BLaER1 treated with 17β-estradiol and CSF1 and Interleukin-3, amounts not matched to agents 10 nM and 100 nM (cell line): ENCODE data around the gene METTL1.

Source experiments
- H3K27ac ChIP-seq, 11 experiments: shearing (Covaris generic); formaldehyde crosslinking; 2 replicates each; pipeline ENCODE4 v1.8.1; 2022
- H3K27me3 ChIP-seq, 11 experiments: shearing (Covaris generic); formaldehyde crosslinking; 2 replicates each; pipeline ENCODE4 v1.8.1; 2022
- H3K36me3 ChIP-seq, 11 experiments: shearing (Covaris generic); formaldehyde crosslinking; 2 replicates each; pipeline ENCODE4 v1.8.1; 2022
- H3K4me1 ChIP-seq, 10 experiments: shearing (Covaris generic); formaldehyde crosslinking; 2 replicates each; pipeline ENCODE4 v1.8.1; 2022
- H3K4me2 ChIP-seq, 11 experiments: shearing (Covaris generic); formaldehyde crosslinking; 2 replicates each; pipeline ENCODE4 v1.8.1; 2022
- H3K4me3 ChIP-seq, 10 experiments: shearing (Covaris generic); formaldehyde crosslinking; 2 replicates each; pipeline ENCODE4 v1.8.1; 2022
- H3K9ac ChIP-seq, 11 experiments: shearing (Covaris generic); formaldehyde crosslinking; 2 replicates each; pipeline ENCODE4 v1.8.1; 2022
- H3K9me3 ChIP-seq, 11 experiments: shearing (Covaris generic); formaldehyde crosslinking; replicated peaks in 1 of 11; 2 replicates each; pipeline ENCODE4 v1.8.1; 2022
- H4K20me1 ChIP-seq, 11 experiments: shearing (Covaris generic); formaldehyde crosslinking; 2 replicates each; pipeline ENCODE4 v1.8.1; 2022
- Cebpa-rat ChIP-seq, 11 experiments: shearing (Covaris generic); IDR thresholded peaks; 2 replicates each; pipeline ENCODE4 v1.8.1; 2022

The METTL1 gene

DNA sequence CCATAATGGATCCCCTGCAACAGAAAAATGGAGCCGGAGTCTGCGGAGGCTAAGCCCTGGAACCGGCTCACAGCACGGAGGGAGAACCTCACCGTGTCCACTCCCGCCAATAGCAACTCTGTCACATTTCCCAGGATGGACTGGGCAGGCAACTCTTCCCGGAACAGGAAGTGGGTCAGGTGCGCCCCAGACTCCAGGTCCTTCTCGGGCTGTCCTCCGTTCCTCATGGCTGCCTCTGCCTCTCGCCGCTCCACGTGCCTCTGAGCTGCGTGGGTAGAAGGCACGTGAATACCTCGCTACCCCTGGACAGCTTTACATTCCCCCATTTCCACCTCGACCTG lies 7.3 kb downstream of the METTL1 start:
- peak overlapping the region; percentile 27 to 77 (median 61); a peak in 20 of 22 replicates for H3K4me2 ChIP-seq
- H3K4me1 ChIP-seq, result peaks cover 9 to 36% (median 29%) of the 10 kb centered on the region in 10 experiments
- peaks cover 16 to 38% (median 27%) of the 10 kb centered on the region in 11 experiments for H3K36me3 ChIP-seq
- H3K27ac ChIP-seq, result no peak overlapping the region
- H3K4me3 ChIP-seq, result peak overlapping the region in 8 of 10 experiments; percentile 16 to 53 (median 34); a peak in 11 of 20 replicates
- peaks cover 0 to 7% (median 0%) of the 10 kb centered on the region in 11 experiments; a peak in 2 of 22 replicates for H3K9me3 ChIP-seq
- no peak for TF ChIP-seq Cebpa-rat (IDR thresholded peaks at IDR 0.05)
- no peak overlapping the region for H3K9ac ChIP-seq
- peaks cover 3 to 93% (median 43%) of the 10 kb centered on the region in 11 experiments; a peak in 20 of 22 replicates for H4K20me1 ChIP-seq
- H3K27me3 ChIP-seq, result peaks cover 66 to 88% (median 79%) of the 10 kb centered on the region in 11 experiments

DNA sequence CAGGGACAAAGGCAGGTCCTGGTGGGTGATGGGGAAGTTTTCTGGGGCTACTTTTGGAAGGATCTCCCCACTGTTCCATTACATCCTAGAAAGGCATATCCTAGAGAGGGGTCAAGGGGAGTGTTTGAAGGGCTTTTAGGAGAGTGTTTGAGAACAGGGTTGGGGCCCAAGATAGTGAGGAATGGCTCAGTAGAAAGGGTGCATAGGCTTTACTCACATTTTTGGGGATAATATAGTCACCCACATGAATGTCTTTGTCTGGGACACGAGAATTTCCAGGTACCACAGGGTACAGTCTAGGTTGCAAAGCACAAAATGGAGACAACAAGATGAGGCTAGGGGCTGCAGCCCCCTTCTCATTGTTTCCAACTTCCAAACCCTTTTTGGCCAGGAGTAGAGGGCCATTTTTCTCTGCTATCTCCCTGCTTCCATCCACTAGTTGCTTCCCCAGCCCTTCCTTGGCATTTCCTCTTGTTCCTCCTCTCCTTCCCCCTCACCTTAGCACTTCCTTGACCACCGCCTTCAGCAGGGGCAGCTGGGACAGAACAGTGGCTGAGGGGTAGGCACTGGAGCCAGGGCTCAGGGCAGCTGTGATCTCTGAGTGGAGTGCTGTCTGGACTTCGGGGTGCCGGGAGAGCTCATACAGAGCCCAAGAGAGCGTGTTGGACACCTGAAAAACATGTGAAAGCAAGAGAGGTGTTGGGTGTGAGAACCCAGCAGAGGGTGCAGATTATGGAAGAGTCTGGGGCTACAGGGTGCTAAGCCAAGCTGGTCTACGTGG lies 7.8 kb downstream of the METTL1 start:
- Histone ChIP-seq H4K20me1 (peaks cover 3 to 91% (median 43%) of the 10 kb centered on the region in 11 experiments; a peak in 20 of 22 replicates), H3K4me2 (peak overlapping the region in 1 of 11 experiments; percentile 67; a peak in 1 of 22 replicates), H3K36me3 (peaks cover 12 to 32% (median 21%) of the 10 kb centered on the region in 11 experiments), H3K9ac (no peak overlapping the region), H3K27ac (no peak overlapping the region), H3K9me3 (peaks cover 0 to 7% (median 0%) of the 10 kb centered on the region in 11 experiments; a peak in 2 of 22 replicates), H3K27me3 (peaks cover 66 to 91% (median 84%) of the 10 kb centered on the region in 11 experiments), H3K4me1 (peaks cover 9 to 33% (median 29%) of the 10 kb centered on the region in 10 experiments), H3K4me3 (no peak overlapping the region; a peak in 1 of 20 replicates)
- TF ChIP-seq Cebpa-rat (IDR thresholded peaks at IDR 0.05), result no peak

DNA sequence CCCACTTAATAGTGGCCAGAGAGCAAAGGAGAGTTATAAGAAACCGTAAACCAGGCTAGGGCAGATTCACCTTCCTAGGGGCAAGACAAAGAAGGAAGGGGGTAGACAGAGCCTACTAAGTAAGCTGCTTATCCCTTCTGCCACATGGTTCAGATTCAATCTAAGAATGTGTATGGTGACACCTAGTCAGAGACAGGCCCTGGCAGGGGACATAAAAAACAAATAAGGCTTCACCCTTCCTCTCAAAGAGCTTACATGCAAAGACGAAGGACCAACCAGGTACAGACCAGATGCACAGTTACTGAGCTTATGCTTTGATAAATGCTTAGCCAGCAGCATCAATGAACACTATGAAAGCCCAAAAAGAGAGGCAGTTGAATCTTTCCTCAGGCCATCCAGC lies 9.4 kb downstream of the METTL1 start:
- Histone ChIP-seq H3K4me1 (peaks cover 9 to 31% (median 28%) of the 10 kb centered on the region in 10 experiments), H3K27ac (no peak overlapping the region), H3K9ac (no peak overlapping the region), H3K27me3 (peaks cover 67 to 92% (median 87%) of the 10 kb centered on the region in 11 experiments), H3K36me3 (peaks cover 0 to 17% (median 11%) of the 10 kb centered on the region in 11 experiments; a peak in 16 of 22 replicates), H3K4me3 (no peak overlapping the region), H3K4me2 (no peak overlapping the region), H4K20me1 (peaks cover 3 to 82% (median 41%) of the 10 kb centered on the region in 11 experiments; a peak in 20 of 22 replicates), H3K9me3 (peaks cover 0 to 7% (median 0%) of the 10 kb centered on the region in 11 experiments; a peak in 2 of 22 replicates)
- no peak for TF ChIP-seq Cebpa-rat (IDR thresholded peaks at IDR 0.05)

DNA sequence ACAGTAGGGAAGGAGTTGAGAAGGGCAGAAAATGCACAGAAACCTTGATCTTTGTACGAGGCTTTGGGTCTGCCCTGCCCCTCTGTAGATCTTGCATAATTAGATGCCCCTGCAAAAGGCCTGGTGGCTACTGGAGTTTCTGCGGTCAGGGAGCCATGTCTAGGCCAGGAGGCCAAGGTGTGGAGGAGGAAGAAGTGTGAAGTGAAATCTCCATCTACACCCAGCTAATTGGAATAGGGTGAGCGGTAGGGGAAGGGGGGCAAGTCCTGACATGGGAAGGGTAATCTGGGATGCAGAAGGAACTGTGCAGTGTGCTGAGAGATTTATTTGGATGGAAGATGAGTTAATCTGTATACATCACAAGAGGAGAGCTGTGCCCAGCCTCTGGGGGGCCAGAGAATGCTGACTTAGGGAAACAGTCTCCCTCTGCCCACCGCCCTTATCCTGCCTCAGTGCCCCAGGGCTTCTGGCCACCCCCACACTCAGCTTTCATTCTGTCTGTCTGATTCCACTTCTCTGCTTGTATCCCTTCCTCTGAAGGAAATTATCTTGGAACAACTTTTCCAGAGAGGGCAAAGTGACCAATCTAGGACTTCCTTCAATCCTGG lies 10.4 kb downstream of the METTL1 start:
- peaks cover 3 to 77% (median 33%) of the 10 kb centered on the region in 11 experiments; a peak in 20 of 22 replicates for H4K20me1 ChIP-seq
- H3K9me3 ChIP-seq, result peaks cover 0 to 7% (median 0%) of the 10 kb centered on the region in 11 experiments; a peak in 2 of 22 replicates
- no peak overlapping the region for H3K27ac ChIP-seq
- no peak overlapping the region for H3K4me2 ChIP-seq
- peaks cover 0 to 18% (median 6%) of the 10 kb centered on the region in 11 experiments; a peak in 10 of 22 replicates for H3K36me3 ChIP-seq
- no peak for TF ChIP-seq Cebpa-rat (IDR thresholded peaks at IDR 0.05)
- peaks cover 64 to 92% (median 87%) of the 10 kb centered on the region in 11 experiments for H3K27me3 ChIP-seq
- H3K4me1 ChIP-seq, result peaks cover 14 to 28% (median 24%) of the 10 kb centered on the region in 10 experiments
- H3K4me3 ChIP-seq, result no peak overlapping the region
- no peak overlapping the region for H3K9ac ChIP-seq

DNA sequence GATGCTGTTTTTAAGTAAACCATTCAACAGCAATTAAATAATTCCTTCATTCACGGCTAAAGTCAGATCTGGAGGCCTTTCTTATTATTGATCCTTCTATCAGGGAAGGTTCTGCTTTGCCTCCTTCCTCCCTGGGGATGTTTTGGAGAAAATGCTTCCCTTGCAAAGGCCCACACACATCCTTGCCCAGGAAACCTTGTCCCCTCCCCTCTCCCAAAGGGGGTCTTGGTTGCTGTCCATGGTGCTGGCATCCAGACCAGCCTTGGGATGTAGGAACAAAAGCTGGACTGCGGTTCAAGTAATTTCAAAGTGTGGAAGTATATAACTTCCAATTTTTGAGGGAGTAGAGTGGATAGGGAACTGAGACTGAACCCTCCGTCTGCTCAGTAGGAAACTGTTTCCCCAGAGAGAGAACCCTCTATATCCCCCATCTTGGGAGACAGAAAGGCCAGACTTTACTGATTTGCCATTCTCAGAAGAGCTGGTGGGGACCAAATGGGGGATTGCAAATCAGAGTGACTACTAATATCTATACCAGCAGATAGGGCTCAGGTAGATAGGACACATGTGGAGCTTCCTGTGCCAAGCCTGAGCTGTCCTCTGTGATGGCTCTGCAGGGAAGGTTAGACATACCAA lies 11.4 kb downstream of the METTL1 start:
- no peak for TF ChIP-seq Cebpa-rat (IDR thresholded peaks at IDR 0.05)
- Histone ChIP-seq H3K27me3 (peaks cover 59 to 92% (median 87%) of the 10 kb centered on the region in 11 experiments), H3K36me3 (peaks cover 0 to 18% (median 6%) of the 10 kb centered on the region in 11 experiments; a peak in 10 of 22 replicates)

DNA sequence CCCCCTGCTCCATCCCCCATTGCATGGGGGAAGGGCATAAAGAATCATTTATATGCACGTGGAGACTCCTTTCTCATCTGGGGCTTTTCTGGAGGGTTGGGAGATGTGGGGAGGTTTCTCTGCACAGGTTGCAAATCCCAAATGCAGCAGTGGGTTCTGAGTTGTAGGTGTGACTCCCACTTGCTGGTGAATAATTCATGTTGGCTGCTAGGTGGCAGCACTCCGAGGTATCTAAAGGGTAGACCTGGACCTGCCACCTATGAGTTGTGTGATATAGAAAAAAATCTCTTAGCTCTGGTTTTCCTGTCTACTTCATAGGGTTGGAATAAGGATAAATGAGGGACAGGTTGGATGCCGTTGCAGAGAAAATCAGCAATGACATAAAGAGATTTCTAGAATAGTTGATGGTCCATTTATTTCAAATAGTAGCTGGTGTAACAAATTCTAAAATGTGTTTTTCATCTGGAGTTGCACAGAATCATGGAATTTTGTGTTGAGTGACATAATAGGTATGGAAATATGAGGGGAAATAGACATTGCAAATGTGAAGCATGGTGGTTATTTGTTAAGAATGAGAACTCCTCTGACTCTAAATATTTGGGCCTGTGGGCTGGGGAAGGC lies 12.4 kb downstream of the METTL1 start:
- Histone ChIP-seq H3K27me3 (peaks cover 53 to 91% (median 85%) of the 10 kb centered on the region in 11 experiments), H4K20me1 (peaks cover 3 to 67% (median 19%) of the 10 kb centered on the region in 11 experiments; a peak in 15 of 22 replicates), H3K4me3 (no peak overlapping the region), H3K9ac (no peak overlapping the region), H3K4me2 (no peak overlapping the region), H3K4me1 (peaks cover 17 to 20% (median 19%) of the 10 kb centered on the region in 10 experiments), H3K27ac (no peak overlapping the region), H3K36me3 (peaks cover 0 to 18% (median 6%) of the 10 kb centered on the region in 11 experiments; a peak in 10 of 22 replicates), H3K9me3 (peaks cover 0 to 1% (median 0%) of the 10 kb centered on the region in 11 experiments; a peak in 1 of 22 replicates)
- TF ChIP-seq Cebpa-rat (IDR thresholded peaks at IDR 0.05), result no peak

More for the DNA sequence above, 11.4 kb downstream of the METTL1 start:
- Histone ChIP-seq H3K4me2 (no peak overlapping the region), H3K9me3 (peaks cover 0 to 7% (median 0%) of the 10 kb centered on the region in 11 experiments; a peak in 1 of 22 replicates), H3K27ac (no peak overlapping the region), H3K4me3 (no peak overlapping the region), H3K4me1 (peaks cover 23 to 27% (median 25%) of the 10 kb centered on the region in 10 experiments), H4K20me1 (peaks cover 3 to 77% (median 22%) of the 10 kb centered on the region in 11 experiments; a peak in 19 of 22 replicates), H3K9ac (no peak overlapping the region)

DNA sequence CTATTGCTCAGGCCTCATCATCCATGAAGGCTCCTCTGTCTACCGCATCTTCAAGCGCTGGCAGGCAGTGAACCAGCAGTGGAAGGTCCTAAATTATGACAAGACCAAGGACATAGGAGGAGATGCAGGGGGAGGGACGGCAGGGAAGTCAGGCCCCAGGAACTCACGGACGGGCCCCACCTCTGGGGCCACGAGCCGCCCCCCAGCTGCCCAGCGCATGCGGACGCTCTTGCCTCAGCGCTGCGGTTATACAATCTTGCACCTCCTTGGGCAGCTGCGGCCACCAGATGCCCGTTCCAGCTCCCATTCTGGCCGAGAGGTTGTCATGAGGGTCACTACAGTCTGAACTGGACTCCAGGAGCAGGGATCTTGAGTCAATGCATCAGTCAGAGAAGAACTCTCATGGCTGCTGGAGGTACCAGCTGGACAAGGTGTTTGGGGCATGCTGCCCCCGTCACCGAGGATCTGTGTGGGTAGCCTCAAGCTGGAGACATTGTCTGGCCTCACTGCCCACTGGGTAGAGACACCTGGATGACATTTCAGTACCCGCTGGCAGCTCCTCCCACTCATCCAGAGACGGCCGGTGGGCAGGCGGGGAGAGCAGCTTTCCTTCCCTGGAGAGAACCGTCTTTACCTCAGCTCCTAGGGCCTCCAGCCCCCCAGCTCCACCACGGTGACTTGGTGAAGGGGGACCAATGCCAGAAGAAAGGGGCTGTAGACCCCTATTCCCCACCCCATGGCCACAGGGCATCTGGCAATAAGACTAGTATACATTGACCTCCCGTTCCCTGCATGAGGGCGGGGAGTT lies 13.1 kb downstream of the METTL1 start:
- Histone ChIP-seq H3K9me3 (no peaks in the 10 kb centered on the region), H3K27ac (no peak overlapping the region), H3K36me3 (peaks cover 0 to 18% (median 6%) of the 10 kb centered on the region in 11 experiments; a peak in 9 of 22 replicates), H4K20me1 (peaks cover 3 to 60% (median 18%) of the 10 kb centered on the region in 11 experiments; a peak in 13 of 22 replicates), H3K4me2 (no peak overlapping the region), H3K9ac (no peak overlapping the region), H3K4me3 (no peak overlapping the region), H3K27me3 (peaks cover 53 to 91% (median 85%) of the 10 kb centered on the region in 11 experiments), H3K4me1 (peaks cover 23 to 27% (median 25%) of the 10 kb centered on the region in 10 experiments)
- TF ChIP-seq Cebpa-rat (IDR thresholded peaks at IDR 0.05), result no peak
